ENCODE measurements around the gene EMID1.

DNA sequence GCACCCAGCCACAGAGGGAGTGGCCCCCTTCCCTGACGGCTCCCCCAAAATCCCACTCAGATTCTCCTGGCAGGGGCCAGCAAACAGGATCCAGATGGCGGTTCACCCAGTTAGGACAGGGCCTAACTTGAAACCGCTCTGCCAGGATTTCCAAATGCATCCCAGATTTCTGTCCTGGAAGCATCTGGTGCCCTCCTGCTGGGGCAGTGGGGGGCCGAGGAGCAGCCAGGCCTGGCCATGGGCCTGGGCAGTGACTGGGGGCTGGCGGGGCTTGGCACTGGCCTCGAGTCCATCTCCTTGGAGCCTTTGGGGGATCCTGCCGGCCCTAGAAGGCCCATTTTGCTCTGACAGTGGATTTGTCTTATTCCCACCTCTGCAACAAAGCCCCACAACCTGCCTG, 17.9 kb upstream of the EMID1 start:
- no peak for TF ChIP-seq POLR2AphosphoS5 (IDR thresholded peaks at IDR 0.05)
- TF ChIP-seq CTCF (IDR thresholded peaks at IDR 0.05), result no peak
